H1 (cell line): ENCODE data around the gene OOSP2.

Source experiments
- CHD2 ChIP-seq: IDR thresholded peaks from 2 replicates; pipeline ENCODE4 v1.6.1; 2012; ENCODE audit warnings: low read length, improper control_type of control experiment
- SIN3A ChIP-seq, 2 experiments: IDR thresholded peaks in 1 of 2; conservative IDR thresholded peaks in 1 of 2; 2 replicates each; pipeline ENCODE4 v1.6.1; 2011 to 2012; ENCODE audit warnings: low read length in 2 of 2, improper control_type of control experiment in 1 of 2, low read depth in 1 of 2, mild to moderate bottlenecking in 1 of 2

- no peak for TF ChIP-seq CHD2
- TF ChIP-seq SIN3A (conservative IDR thresholded peaks at IDR 0.05 in 1 of 2, IDR thresholded peaks at IDR 0.05 in 1 of 2; ENCODE audit: low read depth in 1 of 2, low read length in 2 of 2): no peak
Measured at GRCh38 chr11:60065801-60066200, 25.6 kb downstream of the OOSP2 start.
